Amniotic epithelial cell (primary cell): ENCODE measurements around the gene TMEM208.

Experiments
- DNase-seq: peaks from one replicate; pipeline ENCODE4 v3.0.0-alpha.2; 2010; ENCODE audit warnings: low read depth

Gene TMEM208

GRCh38 chr16:67209565-67209964, 17.4 kb upstream of the TMEM208 start:
- DNase-seq = no peak

GRCh38 chr16:67210069-67210937, 16.6 kb upstream of the TMEM208 start:
- DNase-seq = no peak

- DNase-seq = no peak
Observed at GRCh38 chr16:67211674-67212073, 15.3 kb upstream of the TMEM208 start.

GRCh38 chr16:67212766-67213165, 14.2 kb upstream of the TMEM208 start:
- DNase-seq = no peak

GRCh38 chr16:67213197-67214019, 13.5 kb upstream of the TMEM208 start:
- no peak for DNase-seq

GRCh38 chr16:67215706-67216105, 11.2 kb upstream of the TMEM208 start:
- DNase-seq = no peak

- DNase-seq = no peak
Observed at GRCh38 chr16:67216612-67217490, 10.1 kb upstream of the TMEM208 start.

- DNase-seq = no peak
Observed at GRCh38 chr16:67223992-67224391, 2.9 kb upstream of the TMEM208 start.

GRCh38 chr16:67226295-67226803, 581 bp upstream of the TMEM208 start:
- no peak for DNase-seq

GRCh38 chr16:67227567-67227921, 614 bp downstream of the TMEM208 start:
- DNase-seq = no peak

- DNase-seq = no peak
Observed at GRCh38 chr16:67228034-67228785, 1.3 kb downstream of the TMEM208 start.

- no peak for DNase-seq
Observed at GRCh38 chr16:67228905-67229304, 2.0 kb downstream of the TMEM208 start.

GRCh38 chr16:67229906-67230808, 3.2 kb downstream of the TMEM208 start:
- DNase-seq = no peak

- DNase-seq = no peak
Observed at GRCh38 chr16:67230809-67231660, 4.1 kb downstream of the TMEM208 start.

- DNase-seq = no peak
Observed at GRCh38 chr16:67233596-67233995, 6.7 kb downstream of the TMEM208 start.

GRCh38 chr16:67234180-67234597, 7.3 kb downstream of the TMEM208 start:
- DNase-seq = no peak

- no peak for DNase-seq
Observed at GRCh38 chr16:67235816-67236562, 9.1 kb downstream of the TMEM208 start.
